Lower leg skin (tissue), 4 donors: ENCODE data around the gene CCDC88C. TPM values are rescaled to one million over a fixed set of nuclear protein-coding genes. Genes with fewer than 3 reads are reported as not detected.
"Not testable (repeated sequence)": the region's sequence is repeated elsewhere in the genome, so short reads cannot be mapped to it uniquely, and the experiment has no call there.

ENCODE experiments used
- DNase-seq, 2 donors: peaks; one replicate each; pipeline ENCODE4 v3.0.0-alpha.2; 2019; ENCODE audit warnings: low spot score in 2 of 2
- H3K4me3 ChIP-seq: fragments of 200-600 bp; sonication (generic); 2 replicates; pipeline ENCODE4 v1.5.1; 2017; ENCODE audit warnings: mild to moderate bottlenecking, low read depth; ENCODE audit not compliant: poor library complexity, severe bottlenecking
- POLR2A ChIP-seq, 2 donors: fragments of 450-650 bp; IDR thresholded peaks; one replicate each; pipeline ENCODE4 v1.6.1; 2016 to 2017; ENCODE audit warnings: antibody characterized with exemption in 2 of 2, mild to moderate bottlenecking in 1 of 2, moderate library complexity in 1 of 2
- WGBS, 2 donors: methylation state at CpG; one replicate each; pipeline ENCODE4 v1.1.5; 2018; 5-methylcytosine and 5-hydroxymethylcytosine counted together
- intact Hi-C: fragments of 100-400 bp; cut with DNase I; formaldehyde crosslinking; loops from one replicate; pipeline ENCODE4 v1.15.0; 2023; ENCODE audit warnings: low total_unique reads
- total RNA-seq, 4 donors: library from RNA; depleted of rRNA; stranded (reverse); fragments of >200 nt; gene quantifications; one replicate each; pipeline ENCODE4 v1.1.0, GENCODE V29; 2016
- TF ChIP-seq, protein P1 (sequence below), 3 donors: fragments of 450-650 bp; IDR thresholded peaks; one replicate each; pipeline ENCODE4 v1.5.1; 2016; ENCODE audit warnings: antibody characterized with exemption in 3 of 3, mild to moderate bottlenecking in 3 of 3, moderate library complexity in 2 of 3

The CCDC88C gene
- total RNA-seq, 4 donors from 2014 or later = 8.5 to 21.8 (median 13.4) TPM

DNA sequence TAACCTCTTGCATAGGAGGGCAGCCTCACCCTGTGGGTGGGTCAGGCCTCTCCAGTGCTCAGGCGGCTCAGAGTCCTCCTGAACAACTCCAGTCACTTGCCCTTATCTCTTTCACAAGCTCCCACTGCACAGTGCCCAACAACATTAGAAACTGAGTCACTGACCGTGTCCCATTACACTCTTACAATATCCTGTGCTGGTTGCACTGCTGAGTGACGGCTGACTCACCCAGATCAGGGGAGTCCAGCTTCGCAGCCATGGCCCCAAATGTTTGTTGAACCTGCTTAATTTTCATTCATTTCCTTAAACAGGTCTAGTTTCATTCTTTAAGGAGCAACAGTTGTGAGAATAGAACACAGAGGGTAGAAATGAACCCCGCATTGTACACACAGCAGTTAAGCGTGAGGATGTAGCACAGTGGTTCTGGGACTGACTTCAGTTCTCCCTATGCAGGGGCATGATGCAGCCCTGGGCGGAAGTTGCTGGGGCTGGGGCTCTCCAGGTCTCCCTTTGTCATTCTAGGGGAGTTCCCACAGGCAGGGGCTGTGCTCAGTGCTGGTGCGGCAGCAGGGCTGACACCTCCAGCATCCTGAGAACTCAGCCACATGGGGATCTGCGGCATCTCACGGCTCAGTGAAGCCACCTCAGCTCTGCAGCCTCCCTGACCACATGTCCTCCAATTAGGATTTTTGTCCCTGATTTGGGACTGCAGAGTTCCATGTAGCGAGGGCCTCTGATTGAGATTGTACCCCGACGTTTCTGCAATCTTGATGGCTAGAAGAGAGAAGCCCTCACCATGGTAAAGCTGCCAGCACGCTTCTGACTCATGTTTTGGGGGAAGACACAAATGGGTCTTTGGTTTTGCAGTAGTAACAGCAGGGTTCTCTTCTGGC is 189.3 kb downstream of the CCDC88C start:
- WGBS, 2 donors = 90 to 93% methylated on average over 14 of the region's 14 CpGs

GRCh38 chr14:91227183-91227628 is 190.4 kb downstream of the CCDC88C start:
- WGBS, 2 donors = 65 to 66% methylated on average over 7 of the region's 7 CpGs
- no peak for DNase-seq
- TF ChIP-seq POLR2A (IDR thresholded peaks at IDR 0.05) = no peak
- TF ChIP-seq, protein P1, sequence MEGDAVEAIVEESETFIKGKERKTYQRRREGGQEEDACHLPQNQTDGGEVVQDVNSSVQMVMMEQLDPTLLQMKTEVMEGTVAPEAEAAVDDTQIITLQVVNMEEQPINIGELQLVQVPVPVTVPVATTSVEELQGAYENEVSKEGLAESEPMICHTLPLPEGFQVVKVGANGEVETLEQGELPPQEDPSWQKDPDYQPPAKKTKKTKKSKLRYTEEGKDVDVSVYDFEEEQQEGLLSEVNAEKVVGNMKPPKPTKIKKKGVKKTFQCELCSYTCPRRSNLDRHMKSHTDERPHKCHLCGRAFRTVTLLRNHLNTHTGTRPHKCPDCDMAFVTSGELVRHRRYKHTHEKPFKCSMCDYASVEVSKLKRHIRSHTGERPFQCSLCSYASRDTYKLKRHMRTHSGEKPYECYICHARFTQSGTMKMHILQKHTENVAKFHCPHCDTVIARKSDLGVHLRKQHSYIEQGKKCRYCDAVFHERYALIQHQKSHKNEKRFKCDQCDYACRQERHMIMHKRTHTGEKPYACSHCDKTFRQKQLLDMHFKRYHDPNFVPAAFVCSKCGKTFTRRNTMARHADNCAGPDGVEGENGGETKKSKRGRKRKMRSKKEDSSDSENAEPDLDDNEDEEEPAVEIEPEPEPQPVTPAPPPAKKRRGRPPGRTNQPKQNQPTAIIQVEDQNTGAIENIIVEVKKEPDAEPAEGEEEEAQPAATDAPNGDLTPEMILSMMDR (IDR thresholded peaks at IDR 0.05) = no peak
- no peak overlapping the region for H3K4me3 ChIP-seq
- intact Hi-C loops = no loop called here

More for the DNA sequence above, 189.3 kb downstream of the CCDC88C start:
- TF ChIP-seq, protein P1 (IDR thresholded peaks at IDR 0.05) = no peak
- no peak for TF ChIP-seq POLR2A (IDR thresholded peaks at IDR 0.05)
- H3K4me3 ChIP-seq = no peak overlapping the region
- intact Hi-C loops = no loop called here
- DNase-seq = no peak

- DNase-seq, intact Hi-C loops, H3K4me3 ChIP-seq: not testable (repeated sequence)
- 77 to 84% methylated on average over 4 of the region's 4 CpGs for WGBS, 2 donors
These were observed 191.3 kb downstream of the CCDC88C start for GRCh38 chr14:91226360-91226759.

DNA sequence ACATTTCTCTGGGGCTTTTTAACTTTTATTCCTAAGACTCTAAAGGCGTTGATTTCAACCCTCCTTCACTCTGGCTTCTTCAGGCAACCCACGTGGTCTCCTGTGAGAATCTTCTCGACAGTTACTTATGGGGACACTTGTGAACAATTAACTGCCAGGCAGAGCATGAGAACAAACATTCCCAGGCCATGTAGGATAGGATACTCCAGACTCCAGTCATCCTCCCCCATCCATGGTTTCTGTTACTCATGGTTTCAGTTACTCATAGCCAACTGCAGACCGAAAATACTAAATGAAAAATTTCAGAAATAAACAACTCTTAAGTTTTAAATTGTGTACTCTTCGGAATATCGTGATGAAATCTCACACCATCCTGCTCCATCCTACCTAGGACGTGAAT is 192.6 kb downstream of the CCDC88C start:
- no peak for TF ChIP-seq POLR2A (IDR thresholded peaks at IDR 0.05)
- TF ChIP-seq, protein P1 (IDR thresholded peaks at IDR 0.05) = no peak
- no peak overlapping the region for H3K4me3 ChIP-seq
- 91 to 94% methylated on average over 7 of the region's 7 CpGs for WGBS, 2 donors
- DNase-seq = no peak
- intact Hi-C loops = no loop called here

DNA sequence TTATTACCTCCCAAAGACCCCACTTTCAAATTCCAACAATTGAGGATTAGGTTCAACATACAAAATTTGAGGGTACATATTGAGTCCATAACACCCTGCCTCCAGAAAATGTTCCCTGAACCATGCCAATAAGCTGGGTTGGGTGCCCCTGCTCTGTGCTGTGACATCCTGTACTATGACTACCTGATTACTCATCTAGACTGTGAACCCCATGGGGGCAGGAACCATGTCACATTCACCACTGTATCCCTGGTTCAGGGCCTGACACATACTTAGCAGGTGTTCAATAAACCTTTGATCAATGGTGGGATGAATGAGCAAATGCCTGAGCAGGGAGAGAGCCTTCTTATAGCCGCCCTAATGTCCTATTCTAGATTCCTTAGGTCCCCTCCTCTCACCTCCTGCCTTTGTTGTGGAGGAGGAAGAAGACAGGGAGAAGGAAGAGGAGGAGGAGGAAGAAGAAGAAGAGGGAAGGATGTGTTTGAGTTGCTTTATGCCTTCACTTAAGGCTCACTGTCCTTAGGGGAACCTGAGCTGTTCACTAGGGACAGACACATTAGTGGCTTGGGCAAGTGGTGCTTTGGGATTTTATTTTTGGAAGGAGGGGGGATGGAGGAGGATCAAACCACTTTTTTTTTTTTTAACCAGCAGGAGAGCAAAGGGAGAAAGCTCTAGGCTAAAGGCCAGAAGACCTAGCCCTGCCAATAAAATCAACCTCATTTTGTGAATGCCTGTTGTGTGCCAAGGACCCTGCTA is 194.4 kb downstream of the CCDC88C start:
- intact Hi-C loops = no loop called here
- 67 to 89% methylated on average over 1 of the region's 1 CpG for WGBS, 2 donors

More for the DNA sequence above, 194.4 kb downstream of the CCDC88C start:
- TF ChIP-seq, protein P1 (IDR thresholded peaks at IDR 0.05) = no peak
- no peak for TF ChIP-seq POLR2A (IDR thresholded peaks at IDR 0.05)
- H3K4me3 ChIP-seq = no peak overlapping the region
- DNase-seq = no peak

Other genes starting within 250 kb of the CCDC88C start
- 1 to 10 TPM; 1.3 to 4.1 (median 3.2) TPM for gene GPR68, start 173.1 kb downstream of the CCDC88C start, total RNA-seq
- gene PPP4R3A, start 92.5 kb upstream of the CCDC88C start, total RNA-seq = 100 to 1,000 TPM in 1 of 4 donors, 10 to 100 TPM in 3; 86.5 to 115 (median 88.9) TPM